A204.1 (cell line): ENCODE measurements around the gene PRRT1B.

Experiments used
- FAIRE-seq: peaks from 2 replicates; lab custom pipeline; 2012; peaks lifted over from hg19 to GRCh38; lab: Jason Lieb, UNC

Gene PRRT1B

DNA sequence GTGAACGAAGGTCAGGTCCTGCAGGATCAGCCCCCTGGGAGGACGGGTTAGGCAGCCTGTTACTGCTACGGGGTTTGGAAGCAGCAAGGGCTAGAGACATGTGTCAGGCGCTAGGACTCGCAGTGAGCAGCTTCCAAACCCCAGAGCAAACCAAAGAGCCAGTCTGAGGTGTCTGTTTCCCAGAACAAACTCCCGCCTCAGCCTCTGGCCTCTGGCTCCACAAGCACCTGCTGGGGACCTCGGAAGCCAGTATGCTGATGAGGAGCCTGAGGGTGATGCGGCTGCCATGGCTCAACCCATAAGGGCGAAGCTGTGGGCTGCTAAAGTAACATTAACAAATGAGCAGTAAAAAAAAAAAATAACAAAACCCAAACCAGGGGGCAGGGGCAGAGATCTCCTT is 35.0 kb downstream of the PRRT1B start:
- no peak for FAIRE-seq

DNA sequence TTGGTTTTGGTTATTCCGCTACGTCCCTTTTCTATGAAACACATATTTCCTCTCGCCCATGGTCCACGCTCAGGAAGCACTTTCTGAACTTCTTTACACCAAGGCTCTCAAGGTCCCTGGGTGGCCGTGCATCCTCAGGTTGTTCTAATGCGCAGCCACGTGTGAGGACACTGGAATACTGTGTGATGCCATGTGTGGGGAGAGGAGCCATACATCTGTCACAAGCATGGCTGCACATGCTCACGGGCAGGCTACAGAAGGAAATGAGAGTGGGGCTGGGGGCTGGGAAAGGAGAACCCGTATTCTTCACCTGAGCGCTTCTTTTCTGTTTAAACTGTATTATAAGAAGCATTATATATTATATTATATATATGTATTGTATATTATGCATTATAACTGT is 36.7 kb downstream of the PRRT1B start:
- no peak for FAIRE-seq

DNA sequence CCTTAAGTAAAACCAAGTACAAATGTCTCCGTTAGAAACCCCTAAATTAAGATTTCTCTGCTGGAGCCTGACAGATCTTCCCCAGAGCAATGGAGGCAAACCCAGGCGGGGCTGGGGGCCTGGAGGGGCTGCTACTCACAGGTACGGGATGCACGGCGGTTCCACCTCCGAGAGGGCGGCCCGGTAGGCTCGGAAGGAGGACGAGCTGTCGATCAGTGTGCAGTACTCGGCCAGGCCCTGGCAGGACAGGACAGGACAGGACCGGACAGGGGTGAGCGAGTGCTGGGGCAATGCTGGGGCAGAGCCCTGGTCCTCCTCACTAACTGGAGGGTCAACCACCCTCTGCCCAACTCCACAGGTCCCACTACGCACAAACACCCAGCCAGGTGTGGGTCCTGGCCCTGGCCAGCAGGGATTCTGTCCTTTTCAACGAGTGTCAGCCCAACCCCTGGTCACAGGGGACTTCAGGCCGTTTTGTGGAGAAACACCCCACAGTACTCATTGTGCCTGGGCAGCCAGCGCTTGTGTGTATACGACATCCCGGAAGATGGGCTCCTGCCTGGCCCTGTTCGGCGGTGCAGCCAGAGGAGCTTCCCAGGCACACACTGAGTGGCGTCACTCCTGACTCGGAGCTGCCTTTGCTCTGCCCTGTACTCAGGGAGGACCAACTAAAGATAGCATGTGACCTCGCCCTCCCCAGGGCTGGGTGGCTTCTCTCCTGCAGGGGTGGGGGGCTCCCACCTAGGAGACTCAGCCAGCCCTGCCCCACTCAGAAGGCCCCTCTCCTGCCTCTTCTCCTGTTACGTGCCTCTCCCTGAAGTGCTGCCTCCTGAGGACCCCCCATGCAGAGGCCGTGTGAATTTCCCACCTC is 37.4 kb downstream of the PRRT1B start:
- FAIRE-seq, result no peak

DNA sequence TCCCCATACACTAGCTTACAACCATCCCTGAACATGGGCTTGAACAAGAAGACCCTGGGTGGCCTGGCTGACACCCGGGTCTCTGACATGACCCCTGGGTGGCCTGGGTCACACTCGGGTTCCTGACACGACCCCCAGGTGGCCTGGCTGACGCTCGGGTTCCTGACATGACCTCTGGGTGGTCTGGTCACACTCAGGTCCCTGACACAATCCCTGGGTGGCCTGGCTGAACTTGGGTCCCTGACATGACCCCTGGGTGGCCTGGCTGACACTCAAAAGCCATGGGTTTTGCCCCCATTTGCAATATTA is 38.0 kb downstream of the PRRT1B start:
- no peak for FAIRE-seq

DNA sequence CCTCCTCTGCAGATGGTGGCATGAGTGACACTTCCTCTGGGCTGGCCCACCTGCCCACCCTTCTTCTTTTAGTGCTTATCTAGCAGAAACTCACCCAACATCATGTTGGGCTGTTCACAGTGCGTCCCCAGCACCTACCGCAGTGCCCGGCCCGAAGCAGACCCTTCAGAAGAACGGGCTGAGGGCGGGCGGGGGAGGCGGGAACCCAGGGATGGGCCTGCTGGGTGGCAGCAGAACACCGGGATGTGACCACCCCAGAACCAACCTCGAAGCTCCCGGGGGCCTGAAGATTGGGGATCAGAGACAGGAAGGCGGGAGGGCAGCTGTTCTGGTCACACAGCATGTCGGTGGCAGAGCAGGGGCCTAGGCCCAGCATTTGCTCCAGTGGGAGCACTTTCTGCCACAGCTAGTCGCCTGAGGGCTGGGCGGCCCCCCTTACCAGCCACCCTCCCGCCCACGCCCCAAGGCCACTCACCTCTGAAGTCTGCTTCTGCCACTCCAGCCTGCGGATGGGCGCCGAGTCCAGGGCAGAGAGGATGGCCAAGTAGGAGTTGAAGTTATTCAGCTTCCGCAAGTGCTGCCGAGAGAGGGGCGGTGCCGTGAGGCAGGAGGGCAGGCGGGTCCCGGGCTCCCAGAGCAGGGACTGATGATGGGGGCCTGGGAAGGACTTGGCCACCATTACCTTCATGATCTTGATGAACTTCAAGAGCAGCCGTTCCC is 38.7 kb downstream of the PRRT1B start:
- FAIRE-seq, result no peak

DNA sequence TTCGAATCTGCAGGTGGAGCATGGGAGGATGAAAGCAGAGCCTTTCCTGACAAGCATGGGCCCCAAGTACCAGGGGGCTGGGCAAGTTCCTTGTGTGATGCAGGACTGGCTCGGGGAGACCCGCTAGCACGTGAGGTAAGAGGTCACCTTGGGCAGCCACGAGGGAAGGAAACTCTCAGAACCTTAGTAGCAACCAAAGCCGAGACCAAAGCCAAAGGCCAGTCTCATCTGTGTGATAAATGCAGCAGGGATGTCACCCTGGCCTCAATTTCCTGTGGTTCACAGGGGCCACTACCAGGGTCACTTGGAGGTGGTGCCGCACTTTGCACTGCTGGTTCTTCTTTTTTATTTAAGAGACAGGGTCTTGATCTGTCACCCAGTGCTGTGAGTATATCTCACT is 39.5 kb downstream of the PRRT1B start:
- no peak for FAIRE-seq

DNA sequence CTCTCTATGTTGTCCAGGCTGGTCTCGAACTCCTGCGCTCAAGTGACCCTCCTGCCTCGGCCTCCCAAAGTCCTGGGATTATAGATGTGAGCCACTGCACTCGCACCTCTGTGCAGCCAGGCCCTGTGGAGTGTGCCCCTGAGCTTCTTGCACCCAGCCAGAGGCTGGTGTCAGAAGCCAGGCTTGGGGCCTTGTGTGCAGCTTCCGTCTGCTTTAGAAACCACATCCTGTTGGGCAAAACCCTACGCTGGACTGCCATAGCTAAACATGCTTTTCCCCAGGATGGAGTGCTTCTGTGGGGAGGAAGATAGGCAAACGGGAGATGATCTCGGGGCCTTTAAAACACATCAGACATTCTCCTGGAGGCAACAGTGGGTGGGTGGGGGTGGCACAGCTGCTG is 40.1 kb downstream of the PRRT1B start:
- no peak for FAIRE-seq

DNA sequence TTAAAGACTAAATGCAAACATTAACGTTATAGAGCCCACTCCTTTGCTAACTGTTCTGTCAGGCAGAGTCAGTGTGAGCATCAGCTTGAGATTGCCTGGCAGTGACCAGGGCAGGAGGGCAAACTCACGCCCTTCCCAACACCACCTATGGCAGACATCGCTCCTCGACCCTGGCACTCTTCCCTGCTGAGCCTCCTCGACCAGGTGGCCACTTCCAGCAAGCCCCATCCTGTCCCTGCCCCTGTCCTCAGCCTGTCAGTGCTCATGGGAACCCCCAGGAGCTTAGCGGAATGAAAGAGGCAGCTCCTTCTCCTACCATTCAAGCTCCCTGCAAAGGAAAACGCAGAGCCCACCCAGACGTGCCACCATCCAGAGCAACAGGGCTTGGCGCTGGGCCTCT is 42.0 kb downstream of the PRRT1B start:
- FAIRE-seq, result no peak

DNA sequence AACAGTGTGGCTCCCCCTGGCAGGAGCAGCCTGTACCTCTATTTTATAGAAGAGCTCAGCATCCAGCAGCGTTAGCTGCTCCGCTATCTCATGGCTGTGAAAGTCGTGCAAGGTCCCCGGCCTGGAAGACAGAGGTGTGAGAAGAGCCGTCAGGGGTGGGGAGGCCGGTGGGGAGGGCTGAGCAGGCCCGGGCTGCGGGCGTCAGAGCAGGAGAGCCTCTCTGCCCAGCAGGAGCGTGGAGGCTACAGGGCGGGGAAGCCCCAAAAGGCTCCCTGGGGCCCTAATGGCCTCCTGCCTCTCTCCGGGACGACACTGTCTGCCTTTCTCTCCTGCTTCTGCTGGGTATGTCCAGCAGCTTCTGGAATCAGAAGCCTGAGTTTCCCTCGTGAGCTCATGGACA is 42.6 kb downstream of the PRRT1B start:
- FAIRE-seq, result no peak

DNA sequence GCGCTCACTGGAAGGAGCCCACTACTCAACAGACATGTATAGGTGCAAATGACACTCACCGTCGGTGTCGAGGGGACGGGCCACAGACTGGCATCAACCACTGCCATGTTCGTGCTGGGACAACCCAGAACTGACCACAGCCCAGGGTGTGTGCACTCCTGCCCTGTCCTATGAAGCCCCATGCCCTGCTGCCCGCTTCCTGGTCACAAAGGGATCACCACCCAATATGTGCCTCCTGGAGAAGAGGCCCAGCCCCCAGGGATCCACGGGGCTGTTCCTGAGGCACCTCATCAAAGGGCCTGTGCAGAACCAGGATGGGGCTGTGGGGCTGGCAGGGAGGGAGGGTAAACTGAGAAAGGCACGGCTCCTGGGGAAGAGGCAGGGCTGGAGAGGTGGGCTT is 43.1 kb downstream of the PRRT1B start:
- no peak for FAIRE-seq

DNA sequence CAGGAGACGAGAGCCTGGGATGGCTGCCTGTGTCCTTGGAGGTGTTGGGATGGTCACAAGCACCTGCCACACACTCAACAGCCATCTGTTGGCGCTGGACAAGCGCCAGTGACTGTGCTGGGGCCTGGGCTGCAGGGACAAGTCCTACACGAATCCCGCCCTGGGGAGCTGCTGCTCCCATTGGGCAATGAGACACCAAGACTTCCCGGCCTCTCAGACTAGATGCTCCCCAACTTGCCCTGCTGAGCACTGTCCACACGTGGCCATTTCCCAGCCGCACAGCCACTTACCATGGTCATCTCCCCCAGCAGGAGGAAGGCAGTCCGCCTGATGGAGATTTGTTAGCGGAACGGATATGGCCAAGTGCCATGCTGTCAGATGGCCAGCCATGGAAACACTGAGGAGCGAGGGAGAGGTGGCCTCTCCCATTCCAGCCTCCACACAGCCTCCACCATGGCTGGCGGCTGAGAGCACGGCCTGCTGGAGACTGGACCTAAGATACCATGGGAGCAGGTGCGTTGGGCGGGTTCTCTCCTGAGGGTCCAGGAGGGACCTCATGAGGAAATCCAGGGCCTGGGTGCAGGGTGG is 43.9 kb downstream of the PRRT1B start:
- no peak for FAIRE-seq

DNA sequence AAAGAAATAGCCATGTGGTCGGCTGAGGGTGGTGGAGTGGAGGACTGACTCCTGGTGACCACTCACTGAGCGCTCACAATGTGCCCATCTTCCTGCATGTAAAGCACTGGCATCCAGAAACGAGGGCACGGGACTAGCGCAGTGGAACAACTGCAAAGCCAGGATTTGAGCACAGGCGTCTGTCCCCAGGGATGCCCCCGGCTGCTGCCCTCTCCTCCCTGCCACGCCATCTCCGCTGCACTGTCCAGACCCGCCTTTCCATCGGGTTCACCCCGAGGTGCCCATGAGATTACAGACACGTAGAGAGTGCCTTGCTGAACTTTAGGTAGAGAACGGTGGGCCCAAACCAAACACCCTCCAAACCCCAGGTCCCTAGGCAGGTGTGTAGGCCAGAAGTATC is 44.7 kb downstream of the PRRT1B start:
- FAIRE-seq, result no peak

DNA sequence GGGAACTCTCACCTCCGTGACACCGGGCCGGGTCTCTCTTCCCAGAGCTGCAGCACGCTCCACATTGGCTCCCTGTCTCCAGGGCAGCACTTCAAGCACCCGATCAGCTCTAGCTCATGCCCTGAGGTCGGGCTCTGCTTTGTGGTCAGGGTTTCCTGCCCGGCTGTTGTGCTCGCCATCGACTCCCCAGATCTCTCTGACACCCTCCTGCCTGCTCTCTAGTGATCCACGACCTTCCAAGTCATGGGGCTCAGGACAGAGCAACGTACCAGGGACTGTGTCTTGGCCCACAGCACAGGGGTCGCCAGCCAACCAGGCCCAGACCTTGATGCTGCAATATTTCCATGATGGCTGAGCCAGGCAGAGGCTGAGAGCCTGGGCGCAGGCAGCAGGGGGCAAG is 45.1 kb downstream of the PRRT1B start:
- no peak for FAIRE-seq

DNA sequence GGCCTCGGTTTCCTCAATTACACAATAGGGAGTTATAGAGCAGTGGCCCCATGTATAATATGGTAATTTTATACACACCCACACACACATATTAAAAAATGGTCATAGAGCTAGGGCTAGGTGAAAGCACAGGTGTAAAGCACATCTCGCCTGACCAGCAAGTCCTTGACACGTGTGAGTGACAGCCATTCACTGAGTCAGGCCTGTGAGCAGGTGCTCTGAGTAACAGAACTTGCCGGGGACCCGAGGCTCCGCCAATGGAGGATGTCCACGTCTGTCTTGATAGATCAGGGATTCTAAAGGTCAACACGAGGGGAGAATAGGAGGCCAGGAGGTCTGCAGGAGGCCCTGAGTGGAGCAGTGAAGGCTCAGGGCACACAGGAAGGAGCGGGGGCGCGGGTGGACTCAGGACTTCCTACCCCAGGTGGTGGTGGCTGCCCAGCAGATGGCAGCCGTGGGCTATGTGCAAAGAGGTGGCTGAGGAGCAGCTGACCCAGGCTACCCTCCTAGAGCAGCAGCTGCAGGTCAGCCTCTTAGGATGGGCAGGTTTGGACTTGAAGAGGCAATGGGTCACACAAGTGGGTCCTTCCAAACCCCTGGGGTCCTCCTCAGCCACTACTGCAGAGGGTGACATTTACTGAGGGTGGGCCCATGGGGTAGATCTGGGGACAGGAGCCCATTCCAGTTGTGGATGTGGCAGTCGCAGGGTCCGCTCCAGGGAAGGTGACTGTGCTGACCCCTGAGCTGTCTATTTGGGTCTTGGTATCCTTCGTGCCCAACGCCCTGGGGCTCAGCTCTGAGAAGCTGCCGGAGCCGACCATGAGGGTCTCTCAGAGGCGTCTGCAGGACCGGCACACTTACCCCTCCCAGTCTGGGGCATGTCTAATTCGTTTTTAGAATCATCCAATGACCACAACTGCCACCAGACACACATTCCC is 45.9 kb downstream of the PRRT1B start:
- FAIRE-seq, result no peak

DNA sequence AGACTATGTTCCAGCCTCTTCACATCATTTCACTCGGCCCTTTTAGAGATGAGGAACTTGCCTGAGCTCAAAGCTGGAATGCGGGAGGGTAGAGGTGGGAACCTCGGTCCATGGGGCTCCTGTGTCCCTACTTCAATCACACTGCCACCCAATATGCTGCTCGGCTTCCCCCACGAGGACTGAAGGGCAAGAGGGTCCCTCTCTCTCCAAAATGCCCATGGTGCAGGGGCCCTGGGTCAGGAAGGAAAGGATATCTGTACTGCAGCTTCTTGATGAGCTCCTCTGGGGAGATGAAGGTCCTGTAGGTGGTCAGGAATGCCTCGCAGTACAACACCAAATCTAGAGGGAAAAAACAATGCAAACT is 46.5 kb downstream of the PRRT1B start:
- no peak for FAIRE-seq

DNA sequence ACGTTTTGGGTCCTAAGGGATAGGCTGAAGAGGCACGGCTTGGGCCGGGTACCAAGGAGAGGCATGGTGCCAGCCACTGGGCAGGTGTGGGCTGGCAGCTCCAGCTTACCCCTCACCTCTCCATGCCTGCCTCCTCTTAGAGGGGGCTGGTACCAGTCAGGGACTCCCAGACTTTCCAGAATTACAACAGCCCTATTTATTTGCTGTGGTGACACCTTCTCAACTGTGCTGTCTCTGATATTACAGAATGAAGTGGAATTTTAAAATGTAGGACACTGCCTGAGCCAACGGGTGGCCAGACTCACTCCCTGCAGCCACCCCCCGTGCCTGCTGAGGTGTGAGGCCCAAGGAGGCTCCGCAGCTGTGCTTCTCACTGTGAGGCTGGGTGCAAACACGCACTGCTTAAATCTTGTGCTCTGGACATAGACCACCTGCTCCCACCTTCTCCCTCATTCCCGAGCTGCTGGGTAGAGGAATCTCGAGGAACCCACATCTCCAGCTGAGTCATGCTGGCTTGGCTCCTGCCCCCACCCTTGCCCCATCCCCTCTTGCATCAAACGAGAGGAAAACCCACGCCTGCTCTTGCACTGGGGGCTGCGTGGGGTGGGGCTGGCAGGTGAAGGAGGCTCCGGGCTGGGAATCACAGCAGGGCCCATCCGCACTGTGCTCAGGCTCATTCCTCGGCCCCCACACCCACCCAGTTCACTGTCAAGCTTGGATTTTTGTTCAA is 47.9 kb downstream of the PRRT1B start:
- FAIRE-seq, result no peak

DNA sequence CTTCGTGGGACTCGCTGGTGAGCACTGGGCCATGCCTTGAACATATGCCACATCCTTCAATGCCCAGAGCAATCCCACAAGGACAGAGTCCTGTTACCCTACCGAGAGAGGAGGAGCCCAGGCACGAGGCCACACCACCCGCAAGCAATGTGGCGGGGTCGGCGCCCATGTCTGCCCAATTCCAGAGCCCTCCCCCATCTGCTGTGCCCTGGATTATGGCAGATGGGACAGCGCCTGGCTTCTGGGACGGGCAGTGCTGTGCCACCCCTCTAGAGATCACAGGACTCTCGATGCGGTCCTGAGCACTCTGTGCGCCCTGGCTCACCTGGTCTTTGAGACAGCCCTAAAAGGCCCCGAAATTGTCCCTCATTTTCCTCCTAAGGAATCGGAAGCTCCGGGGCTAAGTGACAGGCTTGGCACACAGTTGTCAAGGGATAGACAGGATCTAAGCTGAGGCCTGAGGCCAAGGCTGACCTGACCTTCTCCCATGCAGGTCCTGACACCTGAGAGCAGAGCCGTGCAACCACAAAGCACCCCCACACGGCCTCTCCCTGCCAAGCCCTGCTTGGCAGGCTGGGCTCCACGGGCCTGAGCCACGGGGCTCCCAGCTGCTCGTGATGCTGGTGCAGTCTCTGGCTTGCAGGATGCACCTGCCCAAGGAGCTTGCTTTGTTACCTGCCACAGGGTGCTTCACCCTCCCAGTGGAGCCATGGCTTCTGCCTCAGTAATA is 48.8 kb downstream of the PRRT1B start:
- FAIRE-seq, result no peak

DNA sequence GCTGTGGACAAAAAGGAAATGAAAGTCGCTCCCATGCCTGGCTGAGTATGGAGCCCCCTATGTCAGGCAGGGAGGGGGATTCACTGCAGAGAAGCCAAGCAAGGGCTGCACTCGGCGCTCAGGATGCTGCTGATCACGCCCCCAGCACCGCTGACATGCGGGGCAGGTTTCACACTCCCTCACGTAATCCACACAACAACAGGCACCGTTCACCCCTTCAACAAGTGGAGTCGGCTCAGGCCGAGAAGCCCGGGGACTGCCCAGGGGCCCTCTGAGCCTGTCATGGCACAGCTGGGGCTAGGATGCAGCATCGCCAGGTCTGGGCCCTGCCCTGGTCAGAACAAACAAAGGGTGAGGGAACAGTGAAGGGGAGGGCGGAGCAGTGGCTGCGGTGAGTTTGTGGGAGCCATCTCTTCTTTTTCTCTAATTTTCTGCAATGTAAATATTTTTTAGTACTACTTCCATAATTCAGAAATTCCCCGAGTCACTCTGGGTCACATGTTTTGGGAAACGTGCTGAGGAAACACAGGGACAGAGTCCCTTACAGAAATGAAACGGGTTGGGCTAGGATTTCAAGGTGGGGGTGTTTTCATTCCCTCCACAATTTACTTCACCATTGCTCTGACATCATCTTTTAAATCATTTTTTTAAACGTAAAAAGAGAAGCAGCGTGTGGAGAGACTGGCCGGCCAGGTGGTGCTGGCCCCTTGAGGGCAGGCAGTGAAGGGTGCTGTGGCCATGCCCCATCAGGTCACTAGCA is 49.8 kb downstream of the PRRT1B start:
- FAIRE-seq, result no peak

DNA sequence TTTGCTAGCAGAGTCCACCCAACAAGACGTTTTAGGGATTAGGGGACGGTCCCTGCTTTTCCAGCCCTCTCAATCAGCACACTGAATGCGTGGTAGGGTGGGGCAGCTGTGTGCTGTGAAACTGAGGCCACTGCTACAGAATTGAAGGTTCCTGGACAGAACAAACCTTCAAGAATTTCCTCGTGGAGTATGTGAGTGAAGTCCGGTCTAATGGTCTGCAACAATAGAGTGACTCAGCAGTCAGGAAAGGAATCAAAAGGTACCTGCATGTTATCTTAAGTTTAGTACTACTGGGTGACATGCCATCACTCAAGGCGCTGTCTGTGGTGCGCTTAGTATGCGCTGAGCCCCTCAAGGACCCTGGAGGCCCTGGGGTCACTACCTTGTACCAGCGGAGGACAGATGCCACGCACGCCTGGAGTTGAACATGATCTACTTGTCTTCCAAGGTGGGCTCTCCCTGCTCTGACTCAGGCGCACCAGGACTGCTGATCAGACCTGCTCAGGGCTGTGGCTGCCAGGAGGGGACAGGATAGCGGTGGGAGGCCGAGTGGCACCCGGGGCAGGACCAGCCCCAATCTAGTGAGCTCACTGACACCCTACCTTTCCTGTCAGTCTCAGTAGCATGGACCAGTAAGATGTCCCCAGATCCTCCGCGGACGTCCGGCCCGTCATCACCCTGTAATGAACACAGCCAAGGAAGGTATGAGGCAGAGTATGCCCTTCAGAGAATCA is 50.5 kb downstream of the PRRT1B start:
- no peak for FAIRE-seq

DNA sequence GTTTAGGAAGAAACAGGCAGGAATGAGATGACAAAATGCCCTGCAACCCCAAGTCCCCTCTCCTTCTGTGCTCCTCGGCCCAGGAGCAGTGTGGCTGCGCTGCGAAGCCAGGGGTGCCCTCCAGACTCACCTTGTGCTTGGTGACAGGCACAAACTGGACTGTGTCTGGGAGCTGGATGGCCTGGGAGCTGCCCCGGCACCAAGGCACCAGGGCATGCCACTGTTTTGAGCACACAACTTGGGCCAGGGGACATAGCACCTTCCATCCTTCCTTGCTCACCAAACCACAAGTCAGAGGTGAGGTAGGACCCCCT is 51.1 kb downstream of the PRRT1B start:
- no peak for FAIRE-seq
